ENCODE results near the gene SNRNP27.

Gene SNRNP27

DNA sequence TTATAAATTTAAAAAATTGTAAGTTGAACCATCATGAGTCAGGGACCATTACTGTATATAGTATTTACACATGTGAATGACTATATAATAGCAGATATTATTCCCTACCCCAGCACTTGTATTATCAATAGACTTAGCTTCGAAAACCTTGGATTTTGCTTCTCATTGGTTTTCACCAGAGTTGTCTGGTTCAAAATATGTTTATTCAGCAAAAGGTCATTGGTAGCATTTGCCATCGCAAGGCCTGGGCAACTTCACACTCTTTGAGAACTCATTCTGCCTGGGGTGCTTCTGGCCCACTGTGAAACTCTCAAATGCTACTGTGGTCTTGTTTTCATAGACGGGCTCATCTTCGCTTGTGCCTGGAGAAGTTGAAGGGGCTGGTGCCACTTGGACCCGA, 41.3 kb downstream of the SNRNP27 start:
- Histone ChIP-seq H3K14ac (ENCODE audit: low read length) (no peak overlapping the region), H3K36me3 (ENCODE audit: control insufficient read depth in 1 of 2, insufficient read depth in 2 of 2, low read length in 2 of 2) (peaks cover 14 to 22% of the 10 kb centered on the region in 2 experiments), H4K91ac (ENCODE audit: low read depth, low read length) (peak overlapping the region; percentile 33), H3K79me1 (ENCODE audit: low read length) (no peaks in the 10 kb centered on the region), H2AK5ac (ENCODE audit: low read length) (no peak overlapping the region), H4K8ac (ENCODE audit: low read depth, low read length) (no peak overlapping the region), H3K4ac (ENCODE audit: low read depth, low read length) (no peak overlapping the region), H2AFZ (ENCODE audit: insufficient read depth, low read length, poor library complexity) (no peak overlapping the region), H3K9me3 (ENCODE audit: insufficient read depth, low read depth, low read length) (no peaks in the 10 kb centered on the region), H3K27ac (ENCODE audit: low read depth, low read length) (no peak overlapping the region), H3K4me3 (ENCODE audit: low read depth, low read length) (no peak overlapping the region), H3K9ac (ENCODE audit: low read length) (no peak overlapping the region), H4K12ac (ENCODE audit: low read depth, low read length) (no peak overlapping the region), H3K4me2 (ENCODE audit: low read length) (no peak overlapping the region), H2BK120ac (ENCODE audit: insufficient read depth, low read length, poor library complexity) (no peak overlapping the region), H2BK5ac (ENCODE audit: low read depth, low read length, poor library complexity) (no peak overlapping the region), H3K18ac (ENCODE audit: low read length) (no peak overlapping the region), H2BK12ac (ENCODE audit: low read length) (peak overlapping the region; percentile 44), H3K23ac (ENCODE audit: low read length) (no peak overlapping the region), H3K27me3 (ENCODE audit: insufficient read depth, low read length) (no peaks in the 10 kb centered on the region), H3K4me1 (ENCODE audit: control insufficient read depth in 1 of 2, insufficient read depth in 2 of 2, low read length in 2 of 2) (peaks cover 0 to 3% of the 10 kb centered on the region in 2 experiments), H3K79me2 (ENCODE audit: control insufficient read depth, insufficient read depth, low read length, poor library complexity) (no peaks in the 10 kb centered on the region)
- no CpG with 5 or more reads among the region's 5 CpGs for WGBS (ENCODE audit: extremely low coverage, insufficient coverage, insufficient read length)
- DNase-seq = no peak

DNA sequence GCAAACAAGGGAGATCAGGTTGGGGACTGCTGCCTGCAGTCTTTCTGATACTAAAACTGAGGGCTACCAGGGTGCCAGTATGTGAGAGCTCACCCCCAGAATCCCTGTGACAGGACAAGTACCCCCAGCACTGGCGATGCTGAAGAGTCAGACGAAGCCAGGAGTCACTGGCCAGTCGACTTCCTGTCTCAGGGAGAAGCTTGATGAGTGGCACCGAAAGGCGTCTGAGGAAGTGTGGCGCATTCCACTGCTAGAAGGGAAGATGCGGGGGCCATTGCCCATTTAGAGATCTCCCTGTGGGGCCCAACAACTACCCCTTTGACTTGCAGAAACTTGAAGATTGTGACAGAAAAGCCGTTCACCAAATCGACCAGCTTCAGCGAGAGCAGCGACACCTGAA, 43.1 kb downstream of the SNRNP27 start:
- H3K27me3 ChIP-seq (ENCODE audit: insufficient read depth, low read length) = no peaks in the 10 kb centered on the region
- H2BK120ac ChIP-seq (ENCODE audit: insufficient read depth, low read length, poor library complexity) = no peak overlapping the region
- H2BK5ac ChIP-seq (ENCODE audit: low read depth, low read length, poor library complexity) = peak overlapping the region; percentile 5
- peaks cover 0 to 3% of the 10 kb centered on the region in 2 experiments for H3K4me1 ChIP-seq (ENCODE audit: control insufficient read depth in 1 of 2, insufficient read depth in 2 of 2, low read length in 2 of 2)
- H4K91ac ChIP-seq (ENCODE audit: low read depth, low read length) = no peak overlapping the region
- H3K9me3 ChIP-seq (ENCODE audit: insufficient read depth, low read depth, low read length) = no peaks in the 10 kb centered on the region
- peak overlapping the region; percentile 11 for H2BK12ac ChIP-seq (ENCODE audit: low read length)
- no peak overlapping the region for H2AFZ ChIP-seq (ENCODE audit: insufficient read depth, low read length, poor library complexity)
- H3K4ac ChIP-seq (ENCODE audit: low read depth, low read length) = no peak overlapping the region
- H3K4me2 ChIP-seq (ENCODE audit: low read length) = no peak overlapping the region
- DNase-seq = no peak
- no peak overlapping the region for H3K18ac ChIP-seq (ENCODE audit: low read length)
- H3K36me3 ChIP-seq (ENCODE audit: control insufficient read depth in 1 of 2, insufficient read depth in 2 of 2, low read length in 2 of 2) = peaks cover 15 to 24% of the 10 kb centered on the region in 2 experiments
- H3K4me3 ChIP-seq (ENCODE audit: low read depth, low read length) = no peak overlapping the region
- no peak overlapping the region for H4K12ac ChIP-seq (ENCODE audit: low read depth, low read length)
- no peak overlapping the region for H3K9ac ChIP-seq (ENCODE audit: low read length)
- H4K8ac ChIP-seq (ENCODE audit: low read depth, low read length) = no peak overlapping the region
- no peak overlapping the region for H3K23ac ChIP-seq (ENCODE audit: low read length)
- no peak overlapping the region for H3K27ac ChIP-seq (ENCODE audit: low read depth, low read length)
- H3K79me1 ChIP-seq (ENCODE audit: low read length) = no peaks in the 10 kb centered on the region
- H2AK5ac ChIP-seq (ENCODE audit: low read length) = no peak overlapping the region
- H3K14ac ChIP-seq (ENCODE audit: low read length) = no peak overlapping the region
- WGBS (ENCODE audit: extremely low coverage, insufficient coverage, insufficient read length) = no CpG with 5 or more reads among the region's 11 CpGs
- H3K79me2 ChIP-seq (ENCODE audit: control insufficient read depth, insufficient read depth, low read length, poor library complexity) = no peaks in the 10 kb centered on the region

DNA sequence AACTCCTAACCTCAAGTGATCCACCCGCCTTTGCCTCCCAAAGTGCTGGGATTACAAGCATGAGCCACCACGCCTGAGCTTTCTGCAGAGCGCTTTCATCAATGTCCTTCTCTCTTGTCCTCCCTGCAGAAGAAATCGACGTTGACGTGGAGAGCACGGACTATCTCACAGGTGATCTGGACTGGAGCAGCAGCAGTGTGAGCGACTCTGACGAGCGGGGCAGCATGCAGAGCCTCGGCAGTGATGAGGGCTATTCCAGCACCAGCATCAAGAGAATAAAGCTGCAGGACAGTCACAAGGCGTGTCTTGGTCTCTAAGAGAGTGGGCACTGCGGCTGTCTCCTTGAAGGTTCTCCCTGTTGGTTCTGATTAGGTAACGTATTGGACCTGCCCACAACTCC, 44.2 kb downstream of the SNRNP27 start:
- Histone ChIP-seq H3K27ac (ENCODE audit: low read depth, low read length) (no peak overlapping the region), H3K14ac (ENCODE audit: low read length) (no peak overlapping the region), H2BK120ac (ENCODE audit: insufficient read depth, low read length, poor library complexity) (no peak overlapping the region), H2BK12ac (ENCODE audit: low read length) (no peak overlapping the region), H3K27me3 (ENCODE audit: insufficient read depth, low read length) (no peaks in the 10 kb centered on the region), H4K8ac (ENCODE audit: low read depth, low read length) (no peak overlapping the region), H3K9ac (ENCODE audit: low read length) (no peak overlapping the region), H2AK5ac (ENCODE audit: low read length) (no peak overlapping the region), H3K79me2 (ENCODE audit: control insufficient read depth, insufficient read depth, low read length, poor library complexity) (no peaks in the 10 kb centered on the region), H3K79me1 (ENCODE audit: low read length) (no peaks in the 10 kb centered on the region), H3K4me3 (ENCODE audit: low read depth, low read length) (no peak overlapping the region), H3K4ac (ENCODE audit: low read depth, low read length) (no peak overlapping the region), H3K18ac (ENCODE audit: low read length) (no peak overlapping the region), H3K4me1 (ENCODE audit: control insufficient read depth in 1 of 2, insufficient read depth in 2 of 2, low read length in 2 of 2) (peaks cover 0 to 3% of the 10 kb centered on the region in 2 experiments), H2BK5ac (ENCODE audit: low read depth, low read length, poor library complexity) (no peak overlapping the region), H3K4me2 (ENCODE audit: low read length) (no peak overlapping the region), H2AFZ (ENCODE audit: insufficient read depth, low read length, poor library complexity) (no peak overlapping the region), H4K12ac (ENCODE audit: low read depth, low read length) (no peak overlapping the region), H3K23ac (ENCODE audit: low read length) (no peak overlapping the region), H4K91ac (ENCODE audit: low read depth, low read length) (no peak overlapping the region), H3K36me3 (ENCODE audit: control insufficient read depth in 1 of 2, insufficient read depth in 2 of 2, low read length in 2 of 2) (peaks cover 15 to 24% of the 10 kb centered on the region in 2 experiments), H3K9me3 (ENCODE audit: insufficient read depth, low read depth, low read length) (no peaks in the 10 kb centered on the region)
- no peak for DNase-seq
- WGBS (ENCODE audit: extremely low coverage, insufficient coverage, insufficient read length) = no CpG with 5 or more reads among the region's 14 CpGs

DNA sequence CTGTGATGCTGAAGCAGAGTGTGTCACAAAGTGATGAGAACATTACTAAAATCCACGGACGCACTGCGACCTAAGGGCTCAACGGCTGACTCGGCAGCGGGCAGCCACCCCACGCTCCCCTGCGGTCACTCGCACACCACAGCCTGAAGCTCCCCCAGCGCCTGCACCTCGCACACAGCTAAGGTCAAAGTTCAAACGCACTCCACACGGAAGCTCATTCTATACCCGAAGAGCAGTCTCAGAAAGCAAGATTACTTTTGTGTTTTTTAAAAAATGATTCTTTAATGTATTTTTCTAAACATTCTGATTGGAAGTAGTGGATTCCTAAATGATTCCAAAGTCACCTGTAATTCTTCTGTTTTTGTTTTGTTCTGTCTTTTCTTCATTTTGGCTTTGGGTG, 46.0 kb downstream of the SNRNP27 start:
- no peak overlapping the region for H3K4me2 ChIP-seq (ENCODE audit: low read length)
- H2BK12ac ChIP-seq (ENCODE audit: low read length) = no peak overlapping the region
- H3K18ac ChIP-seq (ENCODE audit: low read length) = no peak overlapping the region
- H3K14ac ChIP-seq (ENCODE audit: low read length) = no peak overlapping the region
- WGBS (ENCODE audit: extremely low coverage, insufficient coverage, insufficient read length) = no CpG with 5 or more reads among the region's 14 CpGs
- no peaks in the 10 kb centered on the region for H3K79me2 ChIP-seq (ENCODE audit: control insufficient read depth, insufficient read depth, low read length, poor library complexity)
- DNase-seq = no peak
- no peak overlapping the region for H2AFZ ChIP-seq (ENCODE audit: insufficient read depth, low read length, poor library complexity)
- no peaks in the 10 kb centered on the region for H3K79me1 ChIP-seq (ENCODE audit: low read length)
- H4K91ac ChIP-seq (ENCODE audit: low read depth, low read length) = no peak overlapping the region
- no peaks in the 10 kb centered on the region for H3K27me3 ChIP-seq (ENCODE audit: insufficient read depth, low read length)
- no peak overlapping the region for H3K27ac ChIP-seq (ENCODE audit: low read depth, low read length)
- H3K4ac ChIP-seq (ENCODE audit: low read depth, low read length) = no peak overlapping the region
- no peak overlapping the region for H4K12ac ChIP-seq (ENCODE audit: low read depth, low read length)
- no peak overlapping the region for H3K4me3 ChIP-seq (ENCODE audit: low read depth, low read length)
- H2BK120ac ChIP-seq (ENCODE audit: insufficient read depth, low read length, poor library complexity) = no peak overlapping the region
- peaks cover 15 to 24% of the 10 kb centered on the region in 2 experiments for H3K36me3 ChIP-seq (ENCODE audit: control insufficient read depth in 1 of 2, insufficient read depth in 2 of 2, low read length in 2 of 2)
- no peak overlapping the region for H2AK5ac ChIP-seq (ENCODE audit: low read length)
- H4K8ac ChIP-seq (ENCODE audit: low read depth, low read length) = no peak overlapping the region
- H3K23ac ChIP-seq (ENCODE audit: low read length) = no peak overlapping the region
- H3K9ac ChIP-seq (ENCODE audit: low read length) = no peak overlapping the region
- no peak overlapping the region for H2BK5ac ChIP-seq (ENCODE audit: low read depth, low read length, poor library complexity)
- H3K9me3 ChIP-seq (ENCODE audit: insufficient read depth, low read depth, low read length) = no peaks in the 10 kb centered on the region
- H3K4me1 ChIP-seq (ENCODE audit: control insufficient read depth in 1 of 2, insufficient read depth in 2 of 2, low read length in 2 of 2) = peaks cover 0 to 3% of the 10 kb centered on the region in 2 experiments

All from trophoblast cell (in vitro differentiated cells and primary cell).